HepG2 (cell line): ENCODE measurements around the gene NFE2L2. TPM values are rescaled to one million over a fixed set of nuclear protein-coding genes. Genes with fewer than 3 reads are reported as not detected.

Source experiments
- ATAC-seq: fragments of 200-7000 bp; cut with Tn5 transposase; 3 replicates; pipeline ENCODE4 v1.9.1; 2020; ENCODE audit warnings: mild to moderate bottlenecking, moderate library complexity
- BruUV-seq: library from RNA; stranded (reverse); fragments of 400-500 nt; replicated peaks from 2 replicates; lab custom pipeline; 2021; lab: Mats Ljungman, UMichigan
- CTCF ChIA-PET: fragments of 300-600 bp; formaldehyde crosslinking; extraction: SDS; loops from one replicate; lab custom pipeline; 2021; ENCODE audit warnings: low total read pairs, inconsistent platforms, low intra/inter-chr PET ratio; lab: Yijun Ruan, JAX
- POLR2A ChIA-PET: fragments of 350-600 bp; sonication (Branson Sonifier 250); formaldehyde crosslinking; loops from one replicate; lab custom pipeline; 2020; ENCODE audit warnings: antibody characterized with exemption, inconsistent platforms; lab: Yijun Ruan, JAX
- DNase-seq: peaks from one replicate; pipeline ENCODE4 v3.0.0-alpha.2; 2015; ENCODE audit warnings: low spot score
- FAIRE-seq: peaks from 3 replicates; lab custom pipeline; 2011; peaks lifted over from hg19 to GRCh38; lab: Jason Lieb, UNC
- H2AFZ ChIP-seq: one replicate; pipeline ENCODE4 v1.6.1; 2011; ENCODE audit warnings: low read length, inconsistent platforms
- H3K27ac ChIP-seq: fragments of 300-600 bp; 3 replicates; pipeline ENCODE4 v1.8.0; 2011; ENCODE audit warnings: mixed run types, mild to moderate bottlenecking, mixed read lengths, low read length, inconsistent platforms; ENCODE audit not compliant: insufficient read depth; ENCODE audit errors: extremely low read length
- H3K27me3 ChIP-seq, 2 experiments: fragments of 200-600 bp in 1 of 2; 2 replicates in 1 of 2; 3 replicates in 1 of 2; pipeline versions ENCODE4 v1.6.0 to v1.8.0; 2011; ENCODE audit warnings: low read length in 2 of 2, mild to moderate bottlenecking in 2 of 2, moderate library complexity in 2 of 2, inconsistent platforms in 1 of 2; ENCODE audit not compliant: insufficient read depth in 2 of 2, control insufficient read depth in 1 of 2
- H3K36me3 ChIP-seq, 2 experiments: fragments of 200-600 bp in 1 of 2; replicated peaks in 1 of 2; 2 replicates in 1 of 2; 3 replicates in 1 of 2; pipeline versions ENCODE4 v1.5.1 to v1.8.0; 2011; ENCODE audit warnings: low read length in 2 of 2, inconsistent platforms in 1 of 2; ENCODE audit not compliant: insufficient read depth in 2 of 2, control insufficient read depth in 1 of 2
- H3K4me1 ChIP-seq: 2 replicates; pipeline ENCODE4 v1.5.1; 2012; ENCODE audit warnings: low read length, inconsistent platforms; ENCODE audit not compliant: insufficient read depth
- H3K4me2 ChIP-seq: 2 replicates; pipeline ENCODE4 v1.6.0; 2011; ENCODE audit warnings: low read depth, low read length, inconsistent platforms
- H3K4me3 ChIP-seq, 3 experiments: fragments of 200-600 bp in 1 of 3; sonication (generic), shearing (Covaris generic) in 1 of 3; replicated peaks in 1 of 3; 2 replicates each; pipeline ENCODE4 v1.5.1; 2011 to 2016; ENCODE audit warnings: low read length in 3 of 3, inconsistent platforms in 2 of 3, low read depth in 2 of 3, mild to moderate bottlenecking in 2 of 3, control low read depth in 1 of 3, mixed read lengths in 1 of 3; ENCODE audit not compliant: insufficient read depth in 1 of 3
- H3K79me2 ChIP-seq: one replicate; pipeline ENCODE4 v1.6.1; 2011; ENCODE audit warnings: low read length, inconsistent platforms; ENCODE audit not compliant: insufficient read depth
- H3K9ac ChIP-seq: 2 replicates; pipeline ENCODE4 v1.6.0; 2011; ENCODE audit warnings: mild to moderate bottlenecking, low read depth, low read length, inconsistent platforms; ENCODE audit not compliant: insufficient read depth
- H3K9me3 ChIP-seq: 2 replicates; pipeline ENCODE4 v1.5.1; 2012; ENCODE audit warnings: mild to moderate bottlenecking, low read length
- H4K20me1 ChIP-seq: 2 replicates; pipeline ENCODE4 v1.6.0; 2011; ENCODE audit warnings: inconsistent platforms, mild to moderate bottlenecking, low read length, moderate library complexity; ENCODE audit not compliant: insufficient read depth
- ATF6 ChIP-seq: sonication (generic); formaldehyde crosslinking; conservative IDR thresholded peaks from 2 replicates; pipeline ENCODE4 v1.4.0; 2020; ENCODE audit warnings: missing genetic modification reagents
- BCLAF1 ChIP-seq: fragments of 450-650 bp; IDR thresholded peaks from 2 replicates; pipeline ENCODE4 v1.6.1; 2017; ENCODE audit warnings: mild to moderate bottlenecking
- POLR2A ChIP-seq, 2 experiments: IDR thresholded peaks; 2 replicates each; pipeline ENCODE4 v1.6.1; 2011; ENCODE audit warnings: low read depth in 2 of 2, low read length in 2 of 2, mild to moderate bottlenecking in 1 of 2, moderate library complexity in 1 of 2; ENCODE audit not compliant: insufficient read depth in 1 of 2
- RBM22 ChIP-seq: fragments of 200-400 bp; formaldehyde crosslinking; optimal IDR thresholded peaks from 2 replicates; pipeline ENCODE3; 2017; ENCODE audit warnings: mild to moderate bottlenecking, low read length, moderate library complexity
- ZNF232 ChIP-seq: sonication (generic); formaldehyde crosslinking; IDR thresholded peaks from 2 replicates; pipeline ENCODE4 v1.4.0; 2020; ENCODE audit warnings: missing genetic modification reagents, borderline replicate concordance
- ZNF496 ChIP-seq: sonication (generic); formaldehyde crosslinking; IDR thresholded peaks from 2 replicates; pipeline ENCODE4 v1.8.1; 2023; ENCODE audit warnings: mild to moderate bottlenecking, moderate library complexity, missing genetic modification reagents; ENCODE audit not compliant: insufficient replicate concordance
- ZNF761 ChIP-seq: sonication (generic); formaldehyde crosslinking; conservative IDR thresholded peaks from 2 replicates; pipeline ENCODE4 v1.4.0; 2020; ENCODE audit warnings: mild to moderate bottlenecking, missing genetic modification reagents
- WGBS: methylation state at CpG from one replicate; pipeline ENCODE4 v1.1.6; 2017; ENCODE audit warnings: low lambda C conversion rate; 5-methylcytosine and 5-hydroxymethylcytosine counted together
- in situ Hi-C: cut with HindIII; loops from 2 replicates; pipeline ENCODE4 v1.10.0; 2017; ENCODE audit warnings: low pct_unique_long_range_greater_than_20kb; ENCODE audit not compliant: extremely low pct_ligation_motif_present
- intact Hi-C: fragments of 100-400 bp; cut with micrococcal nuclease; formaldehyde crosslinking; loops from one replicate; pipeline ENCODE4 v1.10.0; 2022; ENCODE audit not compliant: unreplicated experiment
- polyA plus RNA-seq, 8 experiments: library from polyadenylated mRNA; depleted of rRNA in 3 of 8; stranded (reverse) in 7 of 8; unstranded in 1 of 8; fragments of >200 nt; fragmentation: Illumina TruSeq in 4 of 8; extraction: Trizol in 4 of 8; gene quantifications; 2 replicates each; pipeline versions ENCODE4 v1.2.1 to v1.2.3, GENCODE V29; 2011 to 2016; ENCODE audit warnings: low read depth in 4 of 8, missing spikeins in 1 of 8, mixed read lengths in 1 of 8; ENCODE audit not compliant: insufficient read depth in 1 of 8
- total RNA-seq, 5 experiments: library from RNA; depleted of rRNA; stranded (reverse); fragments of >200 nt; fragmentation: Illumina TruSeq; extraction: Trizol; gene quantifications; 2 replicates each; pipeline ENCODE4 v1.2.3, GENCODE V29; 2016; ENCODE audit warnings: low read depth in 1 of 5
- TF ChIP-seq, protein P1 (sequence below), 2 experiments: sonication (generic) in 1 of 2; formaldehyde crosslinking in 1 of 2; IDR thresholded peaks; 2 replicates each; pipeline versions ENCODE4 v1.5.1 to v1.6.1; 2011 to 2020; ENCODE audit warnings: borderline replicate concordance in 1 of 2, low read depth in 1 of 2, low read length in 1 of 2, mild to moderate bottlenecking in 1 of 2, missing genetic modification reagents in 1 of 2, moderate library complexity in 1 of 2

NFE2L2 gene
- total and polyA plus RNA-seq, 2 of the 13 experiments (the other 11 are each of a cell fraction or from before 2014, with no cell fraction given) = 84.6 to 215 TPM

DNA sequence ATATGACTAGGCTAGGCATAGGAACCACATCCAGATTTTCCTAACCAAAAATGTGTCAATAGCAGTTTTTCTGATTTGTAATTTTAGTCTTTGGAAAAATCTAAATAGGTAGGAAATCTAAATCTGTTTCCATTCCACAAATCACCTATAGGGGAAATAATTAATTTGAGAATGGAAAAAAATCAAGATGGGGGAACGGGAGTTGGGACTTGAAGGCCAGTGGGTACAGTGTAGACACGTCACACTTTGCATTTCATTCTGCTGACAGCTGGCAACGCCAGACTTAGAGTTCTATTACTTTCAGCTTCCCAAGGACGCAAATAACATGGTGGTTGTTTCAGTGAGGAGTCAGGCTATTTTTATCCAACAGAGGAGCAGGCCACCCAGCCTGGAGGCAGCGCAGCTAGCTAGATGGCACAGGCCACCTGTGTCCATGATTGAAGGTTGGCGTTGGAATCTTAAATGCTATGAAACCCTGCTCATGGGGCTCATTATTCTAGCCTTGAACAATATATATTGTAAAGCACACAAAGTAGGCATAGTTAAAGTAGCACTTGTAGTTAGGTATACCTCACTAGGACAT is 28.6 kb downstream of the NFE2L2 start:
- CTCF ChIA-PET = no interaction called here
- POLR2A ChIA-PET = interaction anchor here (1.0 to 5.6 kb wide), 3 partner anchors 11 to 29 kb away, joined by 3 to 17 read pairs (median 4); partner anchors contain the start of genes HNRNPA3 and NFE2L2

More for the DNA sequence above, 28.6 kb downstream of the NFE2L2 start:
- Histone ChIP-seq H3K9ac (no peak overlapping the region), H3K9me3 (no peaks in the 10 kb centered on the region), H3K27me3 (no peaks in the 10 kb centered on the region), H4K20me1 (peaks cover 84% of the 10 kb centered on the region), H3K79me2 (peaks cover 96% of the 10 kb centered on the region)
- no peak for DNase-seq
- no TSS peak for BruUV-seq
- TF ChIP-seq ATF6 (CRISPR knock-in tag) (no peak), BCLAF1 (no peak), ZNF232 (CRISPR knock-in tag) (no peak), ZNF496 (CRISPR knock-in tag) (no peak), POLR2A (IDR thresholded peaks at IDR 0.05; ENCODE audit: insufficient read depth in 1 of 2, low read depth in 2 of 2, low read length in 2 of 2) (peak; percentile 22 to 39; a peak in 1 of 4 replicates), ZNF761 (CRISPR knock-in tag) (no peak), RBM22 (peak; percentile 95)
- TF ChIP-seq, protein P1, sequence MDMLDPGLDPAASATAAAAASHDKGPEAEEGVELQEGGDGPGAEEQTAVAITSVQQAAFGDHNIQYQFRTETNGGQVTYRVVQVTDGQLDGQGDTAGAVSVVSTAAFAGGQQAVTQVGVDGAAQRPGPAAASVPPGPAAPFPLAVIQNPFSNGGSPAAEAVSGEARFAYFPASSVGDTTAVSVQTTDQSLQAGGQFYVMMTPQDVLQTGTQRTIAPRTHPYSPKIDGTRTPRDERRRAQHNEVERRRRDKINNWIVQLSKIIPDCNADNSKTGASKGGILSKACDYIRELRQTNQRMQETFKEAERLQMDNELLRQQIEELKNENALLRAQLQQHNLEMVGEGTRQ (IDR thresholded peaks at IDR 0.05; ENCODE audit: low read depth, low read length) = no peak
- TF ChIP-seq, protein P1 (CRISPR knock-in tag; IDR thresholded peaks at IDR 0.05; ENCODE audit: borderline replicate concordance) = no peak
- TF ChIP-seq, all 625 proteins: peak for 2
- no peak overlapping the region for H3K4me2 ChIP-seq
- H3K4me3 ChIP-seq = no peak overlapping the region
- intact Hi-C loops (no loop called here), in situ Hi-C loops (no loop called here)
- peak; percentile 6; the same call in 1 of the 3 replicates for ATAC-seq
- peaks cover 84% of the 10 kb centered on the region for H3K4me1 ChIP-seq
- peaks cover 29 to 66% of the 10 kb centered on the region in 2 experiments for H3K36me3 ChIP-seq
- H2AFZ ChIP-seq = no peak overlapping the region
- H3K27ac ChIP-seq = no peak overlapping the region
- no peak for FAIRE-seq
- WGBS = 97% methylated on average over 6 of the region's 6 CpGs
